ENCODE results near the gene ZNF362.

ZNF362 gene

DNA sequence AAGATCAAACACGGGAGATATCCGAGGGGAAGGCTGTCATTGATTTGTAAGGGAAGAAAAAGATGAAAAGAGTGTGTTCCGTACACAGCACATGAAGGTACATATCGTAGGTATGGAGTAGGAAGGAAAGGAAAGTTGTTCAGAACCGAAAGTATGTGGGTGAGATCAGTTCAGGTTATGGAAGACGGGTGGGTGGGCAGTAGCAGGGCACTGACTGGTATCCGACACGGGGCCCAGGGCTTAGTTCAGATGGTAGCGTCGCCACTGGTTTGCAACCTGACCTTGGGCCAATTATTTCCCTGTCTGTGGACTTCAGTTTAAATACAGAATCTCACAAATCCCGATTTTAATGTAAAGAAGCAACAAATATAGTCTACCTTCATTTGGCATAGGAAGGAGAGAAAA, 92.4 kb downstream of the ZNF362 start (continued):
- TF ChIP-seq MZF1 (tag by site-specific recombination; IDR thresholded peaks at IDR 0.05; ENCODE audit: borderline replicate concordance) (no peak), ZNF214 (tag by site-specific recombination; IDR thresholded peaks at IDR 0.05; ENCODE audit: borderline replicate concordance) (no peak), ZNF514 (tag by site-specific recombination; IDR thresholded peaks at IDR 0.05) (no peak), ZXDB (tag by site-specific recombination; IDR thresholded peaks at IDR 0.05) (no peak), ZFP3 (tag by site-specific recombination; IDR thresholded peaks at IDR 0.05; ENCODE audit: low read depth) (no peak), ZNF529 (tag by site-specific recombination; IDR thresholded peaks at IDR 0.05; ENCODE audit: insufficient replicate concordance) (no peak), ZNF701 (tag by site-specific recombination; IDR thresholded peaks at IDR 0.05) (no peak), ZNF23 (tag by site-specific recombination; IDR thresholded peaks at IDR 0.05; ENCODE audit: borderline replicate concordance) (no peak), GFI1B (tag by site-specific recombination; IDR thresholded peaks at IDR 0.05) (no peak), ZNF169 (tag by site-specific recombination; IDR thresholded peaks at IDR 0.05) (no peak), ZNF561 (tag by site-specific recombination; IDR thresholded peaks at IDR 0.05; ENCODE audit: borderline replicate concordance) (no peak), ZNF600 (tag by site-specific recombination; IDR thresholded peaks at IDR 0.05) (peak; percentile 98), GLI4 (tag by site-specific recombination; IDR thresholded peaks at IDR 0.05) (no peak), ZNF660 (tag by site-specific recombination; IDR thresholded peaks at IDR 0.05) (no peak), ZNF768 (tag by site-specific recombination; IDR thresholded peaks at IDR 0.05) (no peak), EGR2 (tag by site-specific recombination; IDR thresholded peaks at IDR 0.05; ENCODE audit: low read depth) (peak; percentile 63; the same call in 1 of the 2 replicates), ZBTB21 (tag by site-specific recombination; IDR thresholded peaks at IDR 0.05) (no peak), ZSCAN30 (tag by site-specific recombination; IDR thresholded peaks at IDR 0.05) (no peak), ZNF707 (tag by site-specific recombination; IDR thresholded peaks at IDR 0.05) (no peak), ZNF157 (tag by site-specific recombination; IDR thresholded peaks at IDR 0.05) (no peak)
- TF ChIP-seq, protein P1, sequence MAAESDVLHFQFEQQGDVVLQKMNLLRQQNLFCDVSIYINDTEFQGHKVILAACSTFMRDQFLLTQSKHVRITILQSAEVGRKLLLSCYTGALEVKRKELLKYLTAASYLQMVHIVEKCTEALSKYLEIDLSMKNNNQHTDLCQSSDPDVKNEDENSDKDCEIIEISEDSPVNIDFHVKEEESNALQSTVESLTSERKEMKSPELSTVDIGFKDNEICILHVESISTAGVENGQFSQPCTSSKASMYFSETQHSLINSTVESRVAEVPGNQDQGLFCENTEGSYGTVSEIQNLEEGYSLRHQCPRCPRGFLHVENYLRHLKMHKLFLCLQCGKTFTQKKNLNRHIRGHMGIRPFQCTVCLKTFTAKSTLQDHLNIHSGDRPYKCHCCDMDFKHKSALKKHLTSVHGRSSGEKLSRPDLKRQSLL (tag by site-specific recombination; IDR thresholded peaks at IDR 0.05): no peak
- TF ChIP-seq, protein P2, sequence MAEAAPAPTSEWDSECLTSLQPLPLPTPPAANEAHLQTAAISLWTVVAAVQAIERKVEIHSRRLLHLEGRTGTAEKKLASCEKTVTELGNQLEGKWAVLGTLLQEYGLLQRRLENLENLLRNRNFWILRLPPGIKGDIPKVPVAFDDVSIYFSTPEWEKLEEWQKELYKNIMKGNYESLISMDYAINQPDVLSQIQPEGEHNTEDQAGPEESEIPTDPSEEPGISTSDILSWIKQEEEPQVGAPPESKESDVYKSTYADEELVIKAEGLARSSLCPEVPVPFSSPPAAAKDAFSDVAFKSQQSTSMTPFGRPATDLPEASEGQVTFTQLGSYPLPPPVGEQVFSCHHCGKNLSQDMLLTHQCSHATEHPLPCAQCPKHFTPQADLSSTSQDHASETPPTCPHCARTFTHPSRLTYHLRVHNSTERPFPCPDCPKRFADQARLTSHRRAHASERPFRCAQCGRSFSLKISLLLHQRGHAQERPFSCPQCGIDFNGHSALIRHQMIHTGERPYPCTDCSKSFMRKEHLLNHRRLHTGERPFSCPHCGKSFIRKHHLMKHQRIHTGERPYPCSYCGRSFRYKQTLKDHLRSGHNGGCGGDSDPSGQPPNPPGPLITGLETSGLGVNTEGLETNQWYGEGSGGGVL (tag by site-specific recombination; IDR thresholded peaks at IDR 0.05): no peak
- TF ChIP-seq, protein P3, sequence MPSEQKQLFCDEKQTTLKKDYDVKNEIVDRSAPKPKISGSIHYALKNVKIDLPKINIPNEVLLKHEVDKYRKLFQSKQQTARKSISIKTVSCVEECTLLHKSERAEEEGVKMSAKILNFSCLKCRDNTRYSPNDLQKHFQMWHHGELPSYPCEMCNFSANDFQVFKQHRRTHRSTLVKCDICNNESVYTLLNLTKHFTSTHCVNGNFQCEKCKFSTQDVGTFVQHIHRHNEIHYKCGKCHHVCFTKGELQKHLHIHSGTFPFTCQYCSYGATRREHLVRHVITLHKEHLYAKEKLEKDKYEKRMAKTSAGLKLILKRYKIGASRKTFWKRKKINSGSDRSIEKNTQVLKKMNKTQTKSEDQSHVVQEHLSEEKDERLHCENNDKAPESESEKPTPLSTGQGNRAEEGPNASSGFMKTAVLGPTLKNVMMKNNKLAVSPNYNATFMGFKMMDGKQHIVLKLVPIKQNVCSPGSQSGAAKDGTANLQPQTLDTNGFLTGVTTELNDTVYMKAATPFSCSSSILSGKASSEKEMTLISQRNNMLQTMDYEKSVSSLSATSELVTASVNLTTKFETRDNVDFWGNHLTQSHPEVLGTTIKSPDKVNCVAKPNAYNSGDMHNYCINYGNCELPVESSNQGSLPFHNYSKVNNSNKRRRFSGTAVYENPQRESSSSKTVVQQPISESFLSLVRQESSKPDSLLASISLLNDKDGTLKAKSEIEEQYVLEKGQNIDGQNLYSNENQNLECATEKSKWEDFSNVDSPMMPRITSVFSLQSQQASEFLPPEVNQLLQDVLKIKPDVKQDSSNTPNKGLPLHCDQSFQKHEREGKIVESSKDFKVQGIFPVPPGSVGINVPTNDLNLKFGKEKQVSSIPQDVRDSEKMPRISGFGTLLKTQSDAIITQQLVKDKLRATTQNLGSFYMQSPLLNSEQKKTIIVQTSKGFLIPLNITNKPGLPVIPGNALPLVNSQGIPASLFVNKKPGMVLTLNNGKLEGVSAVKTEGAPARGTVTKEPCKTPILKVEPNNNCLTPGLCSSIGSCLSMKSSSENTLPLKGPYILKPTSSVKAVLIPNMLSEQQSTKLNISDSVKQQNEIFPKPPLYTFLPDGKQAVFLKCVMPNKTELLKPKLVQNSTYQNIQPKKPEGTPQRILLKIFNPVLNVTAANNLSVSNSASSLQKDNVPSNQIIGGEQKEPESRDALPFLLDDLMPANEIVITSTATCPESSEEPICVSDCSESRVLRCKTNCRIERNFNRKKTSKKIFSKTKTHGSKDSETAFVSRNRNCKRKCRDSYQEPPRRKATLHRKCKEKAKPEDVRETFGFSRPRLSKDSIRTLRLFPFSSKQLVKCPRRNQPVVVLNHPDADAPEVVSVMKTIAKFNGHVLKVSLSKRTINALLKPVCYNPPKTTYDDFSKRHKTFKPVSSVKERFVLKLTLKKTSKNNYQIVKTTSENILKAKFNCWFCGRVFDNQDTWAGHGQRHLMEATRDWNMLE (tag by site-specific recombination; conservative IDR thresholded peaks at IDR 0.05; ENCODE audit: low read depth): no peak
- TF ChIP-seq, protein P4, sequence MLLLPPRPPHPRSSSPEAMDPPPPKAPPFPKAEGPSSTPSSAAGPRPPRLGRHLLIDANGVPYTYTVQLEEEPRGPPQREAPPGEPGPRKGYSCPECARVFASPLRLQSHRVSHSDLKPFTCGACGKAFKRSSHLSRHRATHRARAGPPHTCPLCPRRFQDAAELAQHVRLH (tag by site-specific recombination; IDR thresholded peaks at IDR 0.05): no peak
- TF ChIP-seq, protein P5, sequence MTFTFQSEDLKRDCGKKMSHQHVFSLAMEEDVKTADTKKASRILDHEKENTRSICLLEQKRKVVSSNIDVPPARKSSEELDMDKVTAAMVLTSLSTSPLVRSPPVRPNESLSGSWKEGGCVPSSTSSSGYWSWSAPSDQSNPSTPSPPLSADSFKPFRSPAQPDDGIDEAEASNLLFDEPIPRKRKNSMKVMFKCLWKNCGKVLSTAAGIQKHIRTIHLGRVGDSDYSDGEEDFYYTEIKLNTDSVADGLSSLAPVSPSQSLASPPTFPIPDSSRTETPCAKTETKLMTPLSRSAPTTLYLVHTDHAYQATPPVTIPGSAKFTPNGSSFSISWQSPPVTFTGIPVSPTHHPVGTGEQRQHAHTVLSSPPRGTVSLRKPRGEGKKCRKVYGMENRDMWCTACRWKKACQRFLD (tag by site-specific recombination; IDR thresholded peaks at IDR 0.05): no peak
- TF ChIP-seq, protein P6, sequence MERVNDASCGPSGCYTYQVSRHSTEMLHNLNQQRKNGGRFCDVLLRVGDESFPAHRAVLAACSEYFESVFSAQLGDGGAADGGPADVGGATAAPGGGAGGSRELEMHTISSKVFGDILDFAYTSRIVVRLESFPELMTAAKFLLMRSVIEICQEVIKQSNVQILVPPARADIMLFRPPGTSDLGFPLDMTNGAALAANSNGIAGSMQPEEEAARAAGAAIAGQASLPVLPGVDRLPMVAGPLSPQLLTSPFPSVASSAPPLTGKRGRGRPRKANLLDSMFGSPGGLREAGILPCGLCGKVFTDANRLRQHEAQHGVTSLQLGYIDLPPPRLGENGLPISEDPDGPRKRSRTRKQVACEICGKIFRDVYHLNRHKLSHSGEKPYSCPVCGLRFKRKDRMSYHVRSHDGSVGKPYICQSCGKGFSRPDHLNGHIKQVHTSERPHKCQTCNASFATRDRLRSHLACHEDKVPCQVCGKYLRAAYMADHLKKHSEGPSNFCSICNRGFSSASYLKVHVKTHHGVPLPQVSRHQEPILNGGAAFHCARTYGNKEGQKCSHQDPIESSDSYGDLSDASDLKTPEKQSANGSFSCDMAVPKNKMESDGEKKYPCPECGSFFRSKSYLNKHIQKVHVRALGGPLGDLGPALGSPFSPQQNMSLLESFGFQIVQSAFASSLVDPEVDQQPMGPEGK (tag by site-specific recombination; IDR thresholded peaks at IDR 0.05): no peak
- TF ChIP-seq, protein P7, sequence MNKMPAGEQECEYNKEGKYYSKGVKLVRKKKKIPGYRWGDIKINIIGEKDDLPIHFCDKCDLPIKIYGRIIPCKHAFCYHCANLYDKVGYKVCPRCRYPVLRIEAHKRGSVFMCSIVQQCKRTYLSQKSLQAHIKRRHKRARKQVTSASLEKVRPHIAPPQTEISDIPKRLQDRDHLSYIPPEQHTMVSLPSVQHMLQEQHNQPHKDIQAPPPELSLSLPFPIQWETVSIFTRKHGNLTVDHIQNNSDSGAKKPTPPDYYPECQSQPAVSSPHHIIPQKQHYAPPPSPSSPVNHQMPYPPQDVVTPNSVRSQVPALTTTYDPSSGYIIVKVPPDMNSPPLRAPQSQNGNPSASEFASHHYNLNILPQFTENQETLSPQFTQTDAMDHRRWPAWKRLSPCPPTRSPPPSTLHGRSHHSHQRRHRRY (tag by site-specific recombination; IDR thresholded peaks at IDR 0.05): no peak

Measured in HEK293 (cell line).